HEK293 (cell line): ENCODE data around the gene COMMD2.

Experiments
- CTCF ChIA-PET: fragments of 350-600 bp; formaldehyde crosslinking; extraction: SDS; loops from one replicate; lab custom pipeline; 2021; ENCODE audit warnings: antibody characterized with exemption; lab: Yijun Ruan, JAX
- POLR2A ChIA-PET: fragments of 300-600 bp; formaldehyde crosslinking; extraction: SDS; loops from one replicate; lab custom pipeline; 2020; ENCODE audit warnings: antibody characterized with exemption, inconsistent platforms; lab: Yijun Ruan, JAX
- H3K27ac ChIP-seq: fragments of 200-500 bp; sonication (Bioruptor generic); 2 replicates; pipeline ENCODE4 v1.5.1; 2014; ENCODE audit warnings: low read depth, low read length, control low read depth, inconsistent platforms; ENCODE audit errors: extremely low read depth
- H3K36me3 ChIP-seq, 2 experiments: fragments of 200-500 bp in 1 of 2; sonication (Bioruptor generic) in 1 of 2; 1 replicate in 1 of 2; 2 replicates in 1 of 2; pipeline ENCODE4 v1.5.1; 2014 to 2017; ENCODE audit warnings: inconsistent platforms in 2 of 2, low read length in 2 of 2; ENCODE audit not compliant: control insufficient read depth in 2 of 2, insufficient read depth in 1 of 2
- H3K4me1 ChIP-seq: fragments of 200-500 bp; sonication (Bioruptor generic); 2 replicates; pipeline ENCODE4 v1.5.1; 2014; ENCODE audit warnings: mild to moderate bottlenecking, low read length, inconsistent platforms; ENCODE audit not compliant: control insufficient read depth, insufficient read depth
- H3K4me3 ChIP-seq: 2 replicates; pipeline ENCODE4 v1.5.1; 2011; ENCODE audit warnings: low read depth, mild to moderate bottlenecking, control low read depth, low read length, moderate library complexity
- H3K9me3 ChIP-seq: fragments of 200-500 bp; sonication (Bioruptor generic); 2 replicates; pipeline ENCODE4 v1.5.1; 2014; ENCODE audit warnings: low read depth, low read length, inconsistent platforms; ENCODE audit not compliant: control insufficient read depth, insufficient read depth
- GLI2 ChIP-seq: fragments of 450-650 bp; formaldehyde crosslinking; IDR thresholded peaks from 2 replicates; pipeline ENCODE4; 2017; ENCODE audit warnings: missing biosample characterization, missing genetic modification characterization, low read depth, borderline replicate concordance
- INSM2 ChIP-seq: fragments of 450-650 bp; formaldehyde crosslinking; IDR thresholded peaks from 2 replicates; pipeline ENCODE4 v1.5.1; 2016; ENCODE audit warnings: missing biosample characterization, missing genetic modification characterization
- KLF7 ChIP-seq: fragments of 450-650 bp; formaldehyde crosslinking; IDR thresholded peaks from 2 replicates; pipeline ENCODE4 v1.5.1; 2016; ENCODE audit warnings: missing biosample characterization, missing genetic modification characterization, borderline replicate concordance
- PRDM2 ChIP-seq: fragments of 450-650 bp; formaldehyde crosslinking; IDR thresholded peaks from 2 replicates; pipeline ENCODE4 v1.5.1; 2016; ENCODE audit warnings: missing biosample characterization, missing genetic modification characterization, borderline replicate concordance
- YY2 ChIP-seq: fragments of 450-650 bp; formaldehyde crosslinking; IDR thresholded peaks from 2 replicates; pipeline ENCODE4 v1.5.1; 2016; ENCODE audit warnings: missing biosample characterization, missing genetic modification characterization
- ZBTB10 ChIP-seq: fragments of 450-650 bp; formaldehyde crosslinking; IDR thresholded peaks from 2 replicates; pipeline ENCODE4 v1.5.1; 2016; ENCODE audit warnings: missing biosample characterization, missing genetic modification characterization
- ZBTB7A ChIP-seq: fragments of 450-650 bp; formaldehyde crosslinking; IDR thresholded peaks from 2 replicates; pipeline ENCODE4 v1.5.1; 2016; ENCODE audit warnings: low read depth, missing biosample characterization, missing genetic modification characterization
- ZBTB8A ChIP-seq: fragments of 450-650 bp; formaldehyde crosslinking; IDR thresholded peaks from 2 replicates; pipeline ENCODE4 v1.5.1; 2016; ENCODE audit warnings: missing biosample characterization, missing genetic modification characterization
- ZNF155 ChIP-seq: fragments of 450-650 bp; formaldehyde crosslinking; IDR thresholded peaks from 2 replicates; pipeline ENCODE4 v1.5.1; 2016; ENCODE audit warnings: missing biosample characterization, missing genetic modification characterization
- ZNF174 ChIP-seq: fragments of 450-650 bp; formaldehyde crosslinking; IDR thresholded peaks from 2 replicates; pipeline ENCODE4 v1.5.0; 2017; ENCODE audit warnings: missing biosample characterization, mild to moderate bottlenecking, missing genetic modification characterization
- ZNF24 ChIP-seq: fragments of 450-650 bp; formaldehyde crosslinking; IDR thresholded peaks from 2 replicates; pipeline ENCODE4 v1.5.1; 2016; ENCODE audit warnings: missing biosample characterization, missing genetic modification characterization
- ZNF248 ChIP-seq: fragments of 450-650 bp; formaldehyde crosslinking; IDR thresholded peaks from 2 replicates; pipeline ENCODE4 v1.5.1; 2017; ENCODE audit warnings: missing biosample characterization, missing genetic modification characterization
- ZNF366 ChIP-seq: fragments of 450-650 bp; formaldehyde crosslinking; conservative IDR thresholded peaks from 2 replicates; pipeline ENCODE4 v1.5.1; 2016; ENCODE audit warnings: missing biosample characterization, missing genetic modification characterization
- ZNF37A ChIP-seq: fragments of 450-650 bp; IDR thresholded peaks from 2 replicates; pipeline ENCODE4 v1.5.1; 2018; ENCODE audit warnings: missing biosample characterization, missing genetic modification characterization
- ZNF518A ChIP-seq: fragments of 450-650 bp; formaldehyde crosslinking; conservative IDR thresholded peaks from 2 replicates; pipeline ENCODE4 v1.5.1; 2016; ENCODE audit warnings: low read depth, missing biosample characterization, missing genetic modification characterization
- ZNF558 ChIP-seq: fragments of 450-650 bp; formaldehyde crosslinking; IDR thresholded peaks from 2 replicates; pipeline ENCODE4 v1.5.1; 2016; ENCODE audit warnings: missing biosample characterization, missing genetic modification characterization
- ZNF561 ChIP-seq: fragments of 450-650 bp; IDR thresholded peaks from 2 replicates; pipeline ENCODE4 v1.5.1; 2018; ENCODE audit warnings: missing biosample characterization, missing genetic modification characterization, borderline replicate concordance
- ZNF837 ChIP-seq: fragments of 450-650 bp; formaldehyde crosslinking; IDR thresholded peaks from 2 replicates; pipeline ENCODE4 v1.5.1; 2016; ENCODE audit warnings: missing biosample characterization, missing genetic modification characterization
- ZXDB ChIP-seq: fragments of 450-650 bp; formaldehyde crosslinking; IDR thresholded peaks from 2 replicates; pipeline ENCODE4 v1.5.1; 2016; ENCODE audit warnings: missing biosample characterization, missing genetic modification characterization

Gene COMMD2

GRCh38 chr3:149736175-149736952 lies 15.9 kb downstream of the COMMD2 start:
- TF ChIP-seq GLI2 (tag by site-specific recombination) = no peak
- TF ChIP-seq ZXDB = no peak
- no peak for TF ChIP-seq ZBTB8A (tag by site-specific recombination)
- TF ChIP-seq ZNF155 (tag by site-specific recombination) = no peak
- no peak for TF ChIP-seq PRDM2 (tag by site-specific recombination)
- no peak for TF ChIP-seq ZBTB10 (tag by site-specific recombination)
- no peak for TF ChIP-seq ZNF248 (tag by site-specific recombination)
- TF ChIP-seq INSM2 (tag by site-specific recombination) = no peak
- no peak for TF ChIP-seq KLF7 (tag by site-specific recombination)
- TF ChIP-seq ZNF837 (tag by site-specific recombination) = no peak
- TF ChIP-seq ZBTB7A = no peak
- TF ChIP-seq ZNF558 (tag by site-specific recombination) = no peak
- POLR2A ChIA-PET = no interaction called here

GRCh38 chr3:149732234-149732633 lies 20.1 kb downstream of the COMMD2 start:
- CTCF ChIA-PET = no interaction called here
- POLR2A ChIA-PET = no interaction called here
- Histone ChIP-seq H3K4me3 (no peak overlapping the region), H3K9me3 (no peaks in the 10 kb centered on the region), H3K4me1 (no peaks in the 10 kb centered on the region), H3K36me3 (peaks cover 0 to 3% of the 10 kb centered on the region in 2 experiments; a peak in 1 of 3 replicates), H3K27ac (no peak overlapping the region)
- TF ChIP-seq ZNF37A (tag by site-specific recombination) = no peak
- TF ChIP-seq YY2 (tag by site-specific recombination) = no peak
- no peak for TF ChIP-seq ZNF366 (tag by site-specific recombination)
- TF ChIP-seq ZNF174 = no peak
- no peak for TF ChIP-seq ZNF248 (tag by site-specific recombination)
- no peak for TF ChIP-seq ZNF561
- no peak for TF ChIP-seq ZNF518A (tag by site-specific recombination)
- no peak for TF ChIP-seq ZNF24 (tag by site-specific recombination)

More at GRCh38 chr3:149736175-149736952, 15.9 kb downstream of the COMMD2 start:
- H3K4me3 ChIP-seq = no peak overlapping the region
- peaks cover 9 to 30% of the 10 kb centered on the region in 2 experiments for H3K36me3 ChIP-seq
- CTCF ChIA-PET = interaction anchor here (1.0 to 2.0 kb wide), 2 partner anchors 16 to 19 kb away, joined by 3 to 7 read pairs; no protein-coding TSS in a partner anchor
- H3K4me1 ChIP-seq = no peaks in the 10 kb centered on the region
- H3K27ac ChIP-seq = no peak overlapping the region
- no peaks in the 10 kb centered on the region for H3K9me3 ChIP-seq
